Omental fat pad (tissue), 4 donors: ENCODE measurements around the gene PKNOX2. TPM values are rescaled to one million over a fixed set of nuclear protein-coding genes. Genes with fewer than 3 reads are reported as not detected.

ENCODE experiments used
- ATAC-seq: fragments of 150-250 bp; one replicate; pipeline ENCODE4 v1.9.1; 2016; ENCODE audit warnings: mild to moderate bottlenecking, moderate library complexity; ENCODE audit not compliant: low FRiP score
- DNase-seq: peaks from one replicate; pipeline ENCODE4 v3.0.0-alpha.2; 2019; ENCODE audit warnings: low spot score
- total RNA-seq, 4 donors: library from RNA; depleted of rRNA; stranded (reverse); fragments of >200 nt; gene quantifications; one replicate each; pipeline ENCODE4 v1.1.0, GENCODE V29; 2016
- TF ChIP-seq, protein P1 (sequence below), 3 donors: fragments of 450-650 bp; IDR thresholded peaks; one replicate each; pipeline ENCODE4 v1.5.1; 2016 to 2017; ENCODE audit warnings: antibody characterized with exemption in 3 of 3, mild to moderate bottlenecking in 3 of 3, moderate library complexity in 2 of 3

The PKNOX2 gene
- total RNA-seq, 4 donors from 2014 or later, result 0.19 to 2.7 (median 0.82) TPM

DNA sequence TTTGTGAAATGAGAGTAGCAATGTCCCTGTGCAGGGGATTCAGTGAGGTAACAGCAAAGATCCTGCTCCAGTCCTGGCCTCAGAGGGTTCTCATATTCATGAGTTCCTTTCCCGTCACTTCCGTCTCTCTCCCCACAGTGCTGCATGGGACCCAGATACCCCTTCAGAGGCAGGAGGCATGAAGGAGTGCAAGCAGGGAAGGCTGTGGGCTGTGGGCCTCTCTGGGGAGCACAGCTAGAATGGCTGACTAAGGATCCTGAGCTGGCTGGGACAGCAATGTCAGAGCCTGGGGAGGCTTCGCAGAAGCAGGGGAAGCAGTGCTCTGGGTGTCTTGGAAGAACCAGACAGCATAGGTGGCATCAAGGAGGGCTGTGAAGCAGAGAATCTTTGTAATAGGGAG is 13.0 kb downstream of the PKNOX2 start:
- ATAC-seq (no peak), DNase-seq (no peak)
- TF ChIP-seq, protein P1, sequence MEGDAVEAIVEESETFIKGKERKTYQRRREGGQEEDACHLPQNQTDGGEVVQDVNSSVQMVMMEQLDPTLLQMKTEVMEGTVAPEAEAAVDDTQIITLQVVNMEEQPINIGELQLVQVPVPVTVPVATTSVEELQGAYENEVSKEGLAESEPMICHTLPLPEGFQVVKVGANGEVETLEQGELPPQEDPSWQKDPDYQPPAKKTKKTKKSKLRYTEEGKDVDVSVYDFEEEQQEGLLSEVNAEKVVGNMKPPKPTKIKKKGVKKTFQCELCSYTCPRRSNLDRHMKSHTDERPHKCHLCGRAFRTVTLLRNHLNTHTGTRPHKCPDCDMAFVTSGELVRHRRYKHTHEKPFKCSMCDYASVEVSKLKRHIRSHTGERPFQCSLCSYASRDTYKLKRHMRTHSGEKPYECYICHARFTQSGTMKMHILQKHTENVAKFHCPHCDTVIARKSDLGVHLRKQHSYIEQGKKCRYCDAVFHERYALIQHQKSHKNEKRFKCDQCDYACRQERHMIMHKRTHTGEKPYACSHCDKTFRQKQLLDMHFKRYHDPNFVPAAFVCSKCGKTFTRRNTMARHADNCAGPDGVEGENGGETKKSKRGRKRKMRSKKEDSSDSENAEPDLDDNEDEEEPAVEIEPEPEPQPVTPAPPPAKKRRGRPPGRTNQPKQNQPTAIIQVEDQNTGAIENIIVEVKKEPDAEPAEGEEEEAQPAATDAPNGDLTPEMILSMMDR (IDR thresholded peaks at IDR 0.05), result no peak

GRCh38 chr11:125179346-125179745 is 14.8 kb downstream of the PKNOX2 start:
- ATAC-seq, result no peak
- TF ChIP-seq, protein P1 (IDR thresholded peaks at IDR 0.05), result no peak
- DNase-seq, result no peak

DNA sequence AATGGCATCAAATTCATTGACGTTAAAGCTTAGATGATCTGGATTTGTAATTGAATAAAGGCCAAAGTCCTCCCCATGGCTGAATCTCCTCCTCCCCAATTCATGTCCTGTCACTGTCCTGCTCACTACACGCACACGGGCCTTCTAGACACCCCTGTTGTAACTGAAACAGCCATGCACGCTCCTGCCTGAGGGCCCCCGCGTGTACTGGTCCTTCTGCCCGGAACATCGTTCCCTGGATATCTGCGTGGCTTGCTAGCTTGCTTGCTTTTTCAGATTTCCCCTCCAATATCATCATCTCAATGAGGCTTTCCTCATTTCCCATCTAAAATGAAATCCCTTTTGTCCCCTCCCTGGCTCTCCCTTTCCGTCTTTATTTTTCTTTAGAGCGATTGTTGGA is 15.3 kb downstream of the PKNOX2 start:
- DNase-seq (no peak), ATAC-seq (no peak)

GRCh38 chr11:125180413-125181305 is 16.1 kb downstream of the PKNOX2 start:
- ATAC-seq, result no peak
- no peak for DNase-seq

More for the DNA sequence above, 15.3 kb downstream of the PKNOX2 start:
- TF ChIP-seq, protein P1 (IDR thresholded peaks at IDR 0.05), result no peak

DNA sequence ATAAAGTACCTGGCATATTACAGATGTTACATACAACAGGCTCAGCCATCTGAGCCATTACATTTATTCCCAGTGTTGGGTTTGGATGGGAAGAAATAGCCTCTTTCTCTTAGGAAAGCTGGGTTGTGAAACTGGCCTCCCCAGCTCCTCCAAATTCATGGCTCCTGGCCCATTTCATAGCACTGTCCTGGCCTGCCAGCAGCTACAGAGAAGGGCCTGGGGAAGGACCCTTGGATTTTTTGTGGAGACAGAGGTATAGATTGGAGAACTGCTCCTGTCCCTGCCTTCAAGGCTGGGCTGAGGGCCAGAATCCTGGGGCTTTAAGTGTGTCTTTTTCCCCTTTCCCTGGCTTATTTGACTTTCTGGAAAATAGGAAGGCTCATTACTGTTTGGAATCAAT is 18.0 kb downstream of the PKNOX2 start:
- TF ChIP-seq, protein P1 (IDR thresholded peaks at IDR 0.05), result no peak
- ATAC-seq (no peak), DNase-seq (no peak)

More at GRCh38 chr11:125180413-125181305, 16.1 kb downstream of the PKNOX2 start:
- TF ChIP-seq, protein P1 (IDR thresholded peaks at IDR 0.05), result no peak

- TF ChIP-seq, protein P1 (IDR thresholded peaks at IDR 0.05), result no peak
- ATAC-seq (no peak), DNase-seq (no peak)
These were observed 19.1 kb downstream of the PKNOX2 start for GRCh38 chr11:125183641-125184040.

DNA sequence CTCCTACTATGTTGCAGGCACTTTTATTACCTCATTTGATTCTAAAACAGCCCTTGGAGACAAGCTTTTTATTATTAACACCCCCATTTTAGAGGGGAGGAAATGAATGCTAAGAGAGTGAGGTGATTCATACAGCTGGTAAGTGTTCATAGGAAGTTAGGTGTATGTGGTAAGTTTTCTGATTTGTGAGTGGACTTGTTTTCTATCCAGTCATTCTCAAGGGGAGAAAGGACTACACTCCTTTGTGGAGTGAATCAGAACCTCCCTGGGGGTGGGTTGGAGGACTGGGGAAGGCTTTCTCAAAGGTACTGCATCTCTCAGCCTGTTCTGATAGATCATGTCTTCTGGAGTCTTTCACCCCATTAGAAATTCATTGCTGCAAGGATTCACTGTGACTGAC is 23.5 kb downstream of the PKNOX2 start:
- DNase-seq (no peak), ATAC-seq (no peak)
- TF ChIP-seq, protein P1 (IDR thresholded peaks at IDR 0.05), result no peak
